ENCODE measurements around the gene VAPA. TPM values are rescaled to one million over a fixed set of nuclear protein-coding genes. Genes with fewer than 3 reads are reported as not detected.
A peak's percentile ranks its signal among the peaks of the same experiment; 100 is the strongest.

Gene VAPA
- total RNA-seq, 1 donor = 436 TPM

GRCh38 chr18:10003866-10004265 is 90.0 kb downstream of the VAPA start:
- DNase-seq (ENCODE audit: low read depth) = no peak
- no peak overlapping the region for H3K4me3 ChIP-seq (ENCODE audit: low read depth, low read length)
- no peak for TF ChIP-seq CTCF (IDR thresholded peaks at IDR 0.05; ENCODE audit: insufficient read depth, low read length)

- H3K4me3 ChIP-seq (ENCODE audit: low read depth, low read length) = no peak overlapping the region
- peak; percentile 60 for DNase-seq (ENCODE audit: low read depth)
- TF ChIP-seq CTCF (IDR thresholded peaks at IDR 0.05; ENCODE audit: insufficient read depth, low read length) = peak; percentile 32
Measured at GRCh38 chr18:10006311-10006893, 92.6 kb downstream of the VAPA start.

- DNase-seq (ENCODE audit: low read depth) = no peak
- no peak overlapping the region for H3K4me3 ChIP-seq (ENCODE audit: low read depth, low read length)
- no peak for TF ChIP-seq CTCF (IDR thresholded peaks at IDR 0.05; ENCODE audit: insufficient read depth, low read length)
Measured at GRCh38 chr18:10008006-10008647, 94.3 kb downstream of the VAPA start.

Small RNA genes lying within 50 kb of the gene (small RNA-seq; reads per million reads assigned to genes)
- gene RNA5SP450 = 0.70 reads per million, percentile 13 among the genes with 10 or more reads in this experiment

Other genes starting within 250 kb of the VAPA start
- 68.4 and 90.4 TPM in 2 replicates for gene RAB31, start 205.7 kb upstream of the VAPA start, total RNA-seq (ENCODE audit: low replicate concordance)
- gene TXNDC2, start 28.0 kb upstream of the VAPA start, total RNA-seq (ENCODE audit: low replicate concordance) = 0.16 and 0.27 TPM in 2 replicates

Measured in fibroblast of the aortic adventitia (primary cell).